NCI-H128 (cell line): ENCODE measurements around the gene MAPK8IP2.
A peak's percentile ranks its signal among the peaks of the same experiment; 100 is the strongest.

Experiments
- DNase-seq: peaks from one replicate; lab custom pipeline; 2025; ENCODE audit not compliant: unreplicated experiment; lab: John Stamatoyannopoulos, UW

Gene MAPK8IP2

GRCh38 chr22:50600538-50600937 lies at the start of gene MAPK8IP2:
Gene MAPK8IP2 (plus strand): TSS chr22:50600793. CDS start chr22:50600819, 26 bp downstream.
- no peak for DNase-seq

GRCh38 chr22:50551160-50551752 lies 49.3 kb upstream of the MAPK8IP2 start:
- no peak for DNase-seq

GRCh38 chr22:50553310-50553709 lies 47.3 kb upstream of the MAPK8IP2 start:
- DNase-seq: no peak

GRCh38 chr22:50556703-50557102 lies 43.9 kb upstream of the MAPK8IP2 start:
- no peak for DNase-seq

GRCh38 chr22:50560034-50560433 lies 40.6 kb upstream of the MAPK8IP2 start:
- no peak for DNase-seq

- no peak for DNase-seq
Measured at GRCh38 chr22:50561401-50562358, 38.9 kb upstream of the MAPK8IP2 start.

- peak; percentile 78 for DNase-seq
Measured at GRCh38 chr22:50562523-50563412, 37.8 kb upstream of the MAPK8IP2 start, which contains the start of gene SYCE3. Gene SYCE3 (minus strand): TSS chr22:50562919. CDS start chr22:50556405, 6,514 bp downstream.

GRCh38 chr22:50563413-50564160 lies 37.0 kb upstream of the MAPK8IP2 start:
- DNase-seq: no peak

GRCh38 chr22:50564289-50564688 lies 36.3 kb upstream of the MAPK8IP2 start:
- DNase-seq: no peak

GRCh38 chr22:50567721-50568252 lies 32.8 kb upstream of the MAPK8IP2 start:
- no peak for DNase-seq

- no peak for DNase-seq
Measured at GRCh38 chr22:50568626-50569025, 32.0 kb upstream of the MAPK8IP2 start.

GRCh38 chr22:50569041-50569459 lies 31.5 kb upstream of the MAPK8IP2 start:
- DNase-seq: no peak

- no peak for DNase-seq
Measured at GRCh38 chr22:50569896-50570535, 30.6 kb upstream of the MAPK8IP2 start.

GRCh38 chr22:50570861-50571260 lies 29.7 kb upstream of the MAPK8IP2 start:
- DNase-seq: no peak

- no peak for DNase-seq
Measured at GRCh38 chr22:50571264-50572175, 29.1 kb upstream of the MAPK8IP2 start.

GRCh38 chr22:50572965-50573364 lies 27.6 kb upstream of the MAPK8IP2 start:
- DNase-seq: no peak

- no peak for DNase-seq
Measured at GRCh38 chr22:50573491-50574382, 26.9 kb upstream of the MAPK8IP2 start.

GRCh38 chr22:50574383-50574755 lies 26.2 kb upstream of the MAPK8IP2 start:
- no peak for DNase-seq
